Adrenal gland (tissue), 12 donors: Measurements from ENCODE around the gene PLAC8. TPM values are rescaled to one million over a fixed set of nuclear protein-coding genes. Genes with fewer than 3 reads are reported as not detected.
"Not testable (repeated sequence)": the region's sequence is repeated elsewhere in the genome, so short reads cannot be mapped to it uniquely, and the experiment has no call there.

Experiments used
- DNase-seq, 7 donors: peaks; one replicate each; pipeline ENCODE4 v3.0.0-alpha.2; 2019 to 2020
- H3K27ac ChIP-seq, 5 donors: fragments of 200-600 bp; sonication (generic) in 4 of 5; 1 replicate in 3 of 5; 2 replicates in 2 of 5; pipeline versions ENCODE4 v1.5.1 to v1.8.0; 2016 to 2020; ENCODE audit warnings: mild to moderate bottlenecking in 1 of 5
- H3K27me3 ChIP-seq: fragments of 200-600 bp; 2 replicates; pipeline ENCODE4 v1.8.0; 2021
- H3K36me3 ChIP-seq, 2 donors: fragments of 200-600 bp; replicated peaks in 1 of 2; 1 replicate in 1 of 2; 2 replicates in 1 of 2; pipeline versions ENCODE4 v1.5.1 to v1.8.0; 2018 to 2022
- H3K4me1 ChIP-seq, 2 donors: fragments of 200-600 bp; replicated peaks in 1 of 2; 1 replicate in 1 of 2; 2 replicates in 1 of 2; pipeline versions ENCODE4 v1.5.1 to v1.8.0; 2018 to 2021
- H3K4me3 ChIP-seq, 4 donors: fragments of 200-600 bp; sonication (generic) in 3 of 4; one replicate each; pipeline ENCODE4 v1.5.1; 2016 to 2018
- H3K9me3 ChIP-seq, 3 donors: fragments of 200-600 bp; sonication (generic) in 1 of 3; replicated peaks in 1 of 3; 1 replicate in 2 of 3; 2 replicates in 1 of 3; pipeline versions ENCODE4 v1.5.1 to v1.8.0; 2016 to 2021
- CTCF ChIP-seq, 6 experiments: fragments of 450-650 bp in 4 of 6; fragments of 200-600 bp in 2 of 6; sonication (generic) in 1 of 6; IDR thresholded peaks; 1 replicate in 5 of 6; 2 replicates in 1 of 6; pipeline versions ENCODE4 v1.5.1 to v1.8.0; 2016 to 2021; ENCODE audit warnings: antibody characterized with exemption in 6 of 6, mild to moderate bottlenecking in 2 of 6, moderate library complexity in 1 of 6
- POLR2A ChIP-seq, 2 donors: fragments of 450-650 bp; IDR thresholded peaks; one replicate each; pipeline ENCODE4 v1.6.1; 2017; ENCODE audit warnings: antibody characterized with exemption in 2 of 2, mild to moderate bottlenecking in 2 of 2, moderate library complexity in 1 of 2
- WGBS, 4 donors: extraction: QIAGEN DNeasy Blood & Tissue Kit in 2 of 4; methylation state at CpG; one replicate each; pipeline versions ENCODE4 v1.1.5 to v1.1.7; 2013 to 2017; 5-methylcytosine and 5-hydroxymethylcytosine counted together
- intact Hi-C, 2 donors: fragments of 100-400 bp; cut with DNase I; formaldehyde crosslinking; loops; one replicate each; pipeline versions ENCODE4 v1.14.1 to v1.15.0; 2022 to 2023
- polyA plus RNA-seq, 3 donors: library from polyadenylated mRNA; stranded (reverse); fragments of 200-250 nt in 2 of 3; fragments of 350-450 nt in 1 of 3; fragmentation: Illumina TruSeq in 1 of 3; extraction: RNeasy Lipid Tissue Mini Kit (QIAGEN cat#74804) in 1 of 3; gene quantifications; one replicate each; pipeline ENCODE4 v1.2.3, GENCODE V29; 2013 to 2014
- total RNA-seq, 9 donors: library from RNA; depleted of rRNA in 4 of 9; stranded (reverse); fragments of >200 nt in 4 of 9; fragments of 120-200 nt in 1 of 9; fragmentation: NEBNext Ultra II Directional in 1 of 9; extraction: Animal tissue kit (Norgen Biotek cat#: 25700) in 1 of 9; gene quantifications; one replicate each; pipeline versions ENCODE4 v1.1.0 to v1.2.4, GENCODE V29; 2013 to 2023
- donor health status: healthy with polysubstance abuse.
- donor health status: Bipolar disorder and iron deficiency.
- donor health status: DM: yes; HTN: yes; CAD: no.
- donor health status: DM: no; HTN: no; CAD: no.
- donor health status: DM: no; HTN: no; CAD: no.
- donor health status: DM: yes; HTN: yes; CAD: no.

Gene PLAC8
- total and polyA plus RNA-seq, 12 donors = 1.4 to 14.4 (median 2.9) TPM; not detected in 1

GRCh38 chr4:83062739-83063138 lies 51.8 kb downstream of the PLAC8 start:
- DNase-seq = no peak
- Histone ChIP-seq H3K36me3 (peaks cover 0 to 48% of the 10 kb centered on the region in 2 donors), H3K4me3 (no peak overlapping the region), H3K9me3 (no peaks in the 10 kb centered on the region), H3K27me3 (no peaks in the 10 kb centered on the region), H3K4me1 (no peaks in the 10 kb centered on the region), H3K27ac (no peak overlapping the region)
- 77 to 93% (median 89%) methylated on average over 4 of the region's 4 CpGs for WGBS, 4 donors
- TF ChIP-seq CTCF (IDR thresholded peaks at IDR 0.05) = no peak
- no peak for TF ChIP-seq POLR2A (IDR thresholded peaks at IDR 0.05)
- intact Hi-C loops = no loop called here

DNA sequence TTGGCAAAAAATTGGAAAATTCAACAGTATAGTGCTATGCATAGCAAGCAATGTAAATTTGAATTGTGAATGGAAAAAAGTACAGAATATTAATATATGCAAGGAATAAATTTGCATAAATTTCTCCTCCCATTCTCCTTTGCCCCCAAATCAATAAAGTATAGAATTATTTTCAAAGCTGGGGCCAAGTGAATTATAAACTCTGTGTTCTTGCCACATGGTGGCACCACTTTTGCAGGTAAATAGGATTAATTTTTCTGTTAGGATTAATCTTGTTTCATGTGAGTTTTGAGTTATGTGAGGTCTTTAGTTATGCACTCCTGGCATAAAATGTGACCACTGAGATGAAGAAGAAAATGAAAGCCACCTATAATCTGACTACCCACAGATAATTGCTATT lies 59.6 kb downstream of the PLAC8 start:
- Histone ChIP-seq H3K27me3 (no peaks in the 10 kb centered on the region), H3K4me3 (no peak overlapping the region), H3K9me3 (no peaks in the 10 kb centered on the region), H3K36me3 (peaks cover 0 to 13% of the 10 kb centered on the region in 2 donors), H3K27ac (no peak overlapping the region), H3K4me1 (no peaks in the 10 kb centered on the region)
- no peak for DNase-seq
- no peak for TF ChIP-seq POLR2A (IDR thresholded peaks at IDR 0.05)
- TF ChIP-seq CTCF (IDR thresholded peaks at IDR 0.05) = peak in 5 of 6 experiments; percentile 7 to 41 (median 34)
- intact Hi-C loops = no loop called here

GRCh38 chr4:83048781-83049180 lies 65.7 kb downstream of the PLAC8 start:
- H3K36me3 ChIP-seq = peaks cover 0 to 14% of the 10 kb centered on the region in 2 donors
- H3K9me3 ChIP-seq, H3K27ac ChIP-seq, H3K27me3 ChIP-seq, H3K4me3 ChIP-seq, intact Hi-C loops, DNase-seq: not testable (repeated sequence)
- H3K4me1 ChIP-seq = peaks cover 6 to 15% of the 10 kb centered on the region in 2 donors
- 87 to 93% (median 89%) methylated on average over 8 of the region's 8 CpGs for WGBS, 4 donors

GRCh38 chr4:83046693-83047473 lies 67.6 kb downstream of the PLAC8 start:
- TF ChIP-seq CTCF (IDR thresholded peaks at IDR 0.05) (no peak), POLR2A (IDR thresholded peaks at IDR 0.05) (no peak)
- WGBS, 4 donors = 65 to 72% (median 69%) methylated on average over 8 of the region's 8 CpGs
- Histone ChIP-seq H3K9me3 (no peaks in the 10 kb centered on the region), H3K27ac (peak overlapping the region in 1 of 5 donors; percentile 27), H3K4me3 (no peak overlapping the region), H3K27me3 (no peaks in the 10 kb centered on the region), H3K4me1 (peaks cover 6 to 20% of the 10 kb centered on the region in 2 donors), H3K36me3 (peaks cover 0 to 14% of the 10 kb centered on the region in 2 donors)
- intact Hi-C loops = no loop called here
- no peak for DNase-seq
